GM21717 (cell line): Measurements from ENCODE around the gene TMEM266.

Experiments used
- ATAC-seq: cut with Tn5 transposase; IDR thresholded peaks from one replicate; pipeline ENCODE4 v1.9.1; 2021; ENCODE audit warnings: mild to moderate bottlenecking, moderate library complexity; ENCODE audit not compliant: unreplicated experiment

The TMEM266 gene

GRCh38 chr15:76233921-76234320 lies 174.1 kb downstream of the TMEM266 start:
- ATAC-seq = no peak

DNA sequence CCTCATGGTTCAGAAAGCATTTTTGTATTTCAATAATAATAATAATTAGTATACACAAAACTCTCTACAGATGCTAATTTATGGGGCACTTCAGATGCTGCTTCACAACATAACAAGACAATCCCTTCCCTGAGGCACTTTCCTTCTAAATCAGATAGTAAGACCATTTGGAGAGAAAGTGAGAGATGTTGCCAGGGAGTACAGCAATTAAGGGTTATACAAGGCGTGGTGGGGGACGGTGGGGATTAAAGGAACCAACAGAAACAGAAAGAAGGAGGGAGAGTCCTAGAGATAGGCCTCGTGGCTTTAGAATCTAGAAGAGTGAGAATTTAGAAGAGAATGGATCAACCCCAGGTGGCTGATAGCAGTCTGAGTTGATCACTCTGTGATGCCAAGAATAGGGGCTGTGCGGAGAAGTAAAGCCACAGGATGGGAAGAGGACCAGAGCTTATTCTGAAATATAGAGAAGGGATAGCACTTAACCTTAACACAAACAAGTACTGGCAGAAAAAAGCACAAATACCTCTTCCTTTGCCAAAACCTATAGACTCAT lies 174.6 kb downstream of the TMEM266 start:
- no peak for ATAC-seq

GRCh38 chr15:76235186-76235826 lies 175.5 kb downstream of the TMEM266 start:
- ATAC-seq = no peak

- ATAC-seq = no peak
These were observed 176.6 kb downstream of the TMEM266 start for GRCh38 chr15:76236350-76236749.

DNA sequence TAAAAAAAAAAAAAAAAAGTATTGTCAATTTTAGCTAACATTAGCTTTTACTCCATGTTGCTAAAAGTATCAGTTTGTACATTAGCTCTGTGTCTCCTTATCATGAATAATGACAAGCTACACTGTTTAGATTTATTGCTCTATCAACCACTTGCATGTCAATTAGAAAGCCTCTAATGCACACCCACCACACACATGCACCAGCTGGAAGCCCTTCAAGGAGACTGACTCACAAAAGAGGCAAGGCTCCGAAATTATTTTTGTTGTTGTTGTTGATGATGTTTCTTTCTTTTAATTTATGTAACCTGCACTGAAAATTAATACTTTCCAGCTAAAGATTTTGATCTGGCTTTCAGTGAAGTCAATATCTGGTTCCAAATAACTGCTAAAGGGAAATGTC lies 180.0 kb downstream of the TMEM266 start:
- ATAC-seq = no peak

GRCh38 chr15:76245072-76245610 lies 185.4 kb downstream of the TMEM266 start:
- ATAC-seq = no peak

GRCh38 chr15:76251717-76252116 lies 191.9 kb downstream of the TMEM266 start:
- no peak for ATAC-seq

- ATAC-seq = no peak
These were observed 192.5 kb downstream of the TMEM266 start for GRCh38 chr15:76252249-76252648.

DNA sequence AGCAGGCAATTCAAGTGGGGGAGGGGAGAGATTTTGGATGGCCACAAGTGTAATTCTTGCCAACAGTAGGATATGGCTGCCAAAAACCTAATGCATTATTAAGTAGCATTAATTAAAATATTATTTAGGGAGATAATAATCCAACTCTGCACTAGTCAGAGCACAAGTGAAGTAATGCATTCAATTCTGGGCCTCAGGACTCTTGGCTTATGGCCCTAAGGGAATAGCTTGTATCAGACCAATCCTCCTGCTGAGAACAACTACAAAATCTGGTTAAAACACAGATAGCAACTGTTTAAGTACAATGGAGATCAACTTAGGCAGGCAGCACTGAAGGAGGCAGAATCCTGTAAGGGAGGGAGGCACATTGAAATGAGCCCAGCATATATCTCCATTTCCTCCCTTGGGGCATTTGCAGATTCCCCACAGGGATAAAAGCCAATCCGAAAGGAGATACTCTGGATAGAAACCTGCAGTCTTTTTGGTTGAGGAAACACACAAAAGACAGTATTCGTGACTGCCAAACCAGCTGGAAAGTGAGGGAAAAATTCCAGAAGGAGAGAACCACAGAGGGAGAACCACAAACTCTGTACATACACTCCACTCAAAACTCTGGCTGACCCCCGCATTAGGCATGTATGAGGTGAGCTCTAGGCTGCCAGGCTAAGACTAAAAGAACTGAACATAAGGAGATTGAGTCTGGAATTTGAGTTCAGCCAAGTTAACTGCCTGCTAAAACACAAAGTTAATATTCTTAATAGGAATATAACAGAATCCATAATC lies 194.1 kb downstream of the TMEM266 start:
- no peak for ATAC-seq
